NT2/D1 (cell line): Measurements from ENCODE around the gene HERC4.

Source experiments
- SUZ12 ChIP-seq: IDR thresholded peaks from 2 replicates; pipeline ENCODE4 v1.6.1; 2011; ENCODE audit not compliant: insufficient read length, insufficient read depth; ENCODE audit errors: extremely low read depth
- YY1 ChIP-seq: IDR thresholded peaks from 2 replicates; pipeline ENCODE4 v1.6.1; 2011; ENCODE audit not compliant: insufficient read length, insufficient read depth
- ZNF274 ChIP-seq: IDR thresholded peaks from 2 replicates; pipeline ENCODE4 v1.6.1; 2011; ENCODE audit warnings: mild to moderate bottlenecking, low read depth, low read length

- TF ChIP-seq ZNF274 (no peak), SUZ12 (no peak), YY1 (no peak)
These were observed 880 bp downstream of the HERC4 start for GRCh38 chr10:68074031-68074774.
